GM19035 (cell line): ENCODE results near the gene TCTN1.

Experiments
- ATAC-seq: cut with Tn5 transposase; IDR thresholded peaks from one replicate; pipeline ENCODE4 v1.9.1; 2021; ENCODE audit not compliant: unreplicated experiment

The TCTN1 gene

GRCh38 chr12:110677982-110678381 lies 64.1 kb downstream of the TCTN1 start:
- ATAC-seq = no peak

- ATAC-seq = no peak
Measured at GRCh38 chr12:110679201-110679600, 65.3 kb downstream of the TCTN1 start.

- ATAC-seq = no peak
Measured at GRCh38 chr12:110680032-110680431, 66.1 kb downstream of the TCTN1 start.

DNA sequence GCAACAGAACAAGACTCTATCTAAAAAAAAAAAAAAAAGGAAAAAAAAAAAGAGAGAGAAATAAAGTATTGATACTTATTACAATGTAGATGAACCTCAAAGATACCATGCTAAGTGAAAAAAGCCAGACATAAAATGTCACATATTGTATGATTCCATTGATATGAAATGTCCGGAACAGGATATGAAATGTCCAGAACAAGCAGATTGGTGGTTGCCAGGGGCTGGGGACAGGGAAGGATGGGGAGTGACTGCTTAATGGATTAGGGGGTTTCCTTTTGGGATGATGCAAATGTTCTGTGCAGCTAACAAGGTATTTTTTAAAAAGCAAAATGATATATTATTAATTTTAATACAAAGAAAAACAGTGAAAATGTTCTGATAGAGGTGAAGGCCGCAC lies 70.0 kb downstream of the TCTN1 start:
- ATAC-seq = no peak

DNA sequence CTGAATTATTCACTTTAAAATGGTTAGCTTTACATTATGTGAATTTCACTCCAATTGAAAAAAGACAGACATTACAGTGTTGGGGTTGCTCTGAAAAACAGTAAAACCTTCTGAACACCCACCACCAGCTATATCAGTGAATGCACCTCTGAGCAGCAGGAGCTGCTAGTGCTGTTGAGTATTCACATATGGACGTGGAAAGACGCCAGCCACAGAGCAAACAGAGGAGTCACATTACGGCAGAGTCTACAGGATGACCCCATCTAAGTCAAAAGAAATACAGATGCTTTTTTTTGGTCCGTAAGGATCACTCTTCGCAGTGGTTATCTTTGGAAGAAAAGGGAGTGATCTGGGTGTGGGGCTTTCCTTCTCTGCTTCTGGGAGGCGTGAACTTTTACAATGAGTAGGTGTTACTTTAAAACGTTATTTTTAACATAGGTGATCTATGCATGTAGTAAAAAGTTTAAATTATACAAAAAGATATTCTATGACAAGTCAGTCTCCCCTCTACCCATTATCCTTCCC lies 70.4 kb downstream of the TCTN1 start:
- ATAC-seq = no peak

DNA sequence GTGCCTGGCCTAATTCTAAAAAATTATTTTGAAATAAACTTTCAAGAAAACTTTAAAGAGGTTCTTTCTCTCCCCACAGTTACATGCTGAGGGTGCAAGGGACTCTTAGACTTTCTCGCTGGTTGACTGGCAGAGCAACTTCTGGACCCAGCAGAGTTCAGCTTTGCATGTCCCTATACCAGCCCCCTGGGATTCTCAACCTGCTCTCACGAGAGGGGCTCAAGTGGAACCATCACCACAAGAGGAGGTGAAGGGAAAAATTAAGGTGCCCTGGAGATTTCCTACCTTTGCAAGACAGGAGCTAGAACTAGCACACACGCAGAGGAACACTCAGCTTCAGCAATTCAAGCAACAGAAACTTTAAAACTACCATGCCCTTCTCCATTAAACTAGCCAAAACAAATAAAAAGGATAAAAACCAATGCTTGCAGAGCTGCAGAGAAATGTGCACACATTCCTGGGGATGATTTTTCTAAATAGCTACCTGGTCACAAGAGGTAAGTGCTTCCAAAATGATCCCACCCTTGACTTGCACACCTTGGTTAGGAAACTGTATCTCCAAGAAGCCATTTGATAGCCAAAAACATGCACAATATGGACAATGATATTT lies 72.5 kb downstream of the TCTN1 start:
- ATAC-seq = no peak

DNA sequence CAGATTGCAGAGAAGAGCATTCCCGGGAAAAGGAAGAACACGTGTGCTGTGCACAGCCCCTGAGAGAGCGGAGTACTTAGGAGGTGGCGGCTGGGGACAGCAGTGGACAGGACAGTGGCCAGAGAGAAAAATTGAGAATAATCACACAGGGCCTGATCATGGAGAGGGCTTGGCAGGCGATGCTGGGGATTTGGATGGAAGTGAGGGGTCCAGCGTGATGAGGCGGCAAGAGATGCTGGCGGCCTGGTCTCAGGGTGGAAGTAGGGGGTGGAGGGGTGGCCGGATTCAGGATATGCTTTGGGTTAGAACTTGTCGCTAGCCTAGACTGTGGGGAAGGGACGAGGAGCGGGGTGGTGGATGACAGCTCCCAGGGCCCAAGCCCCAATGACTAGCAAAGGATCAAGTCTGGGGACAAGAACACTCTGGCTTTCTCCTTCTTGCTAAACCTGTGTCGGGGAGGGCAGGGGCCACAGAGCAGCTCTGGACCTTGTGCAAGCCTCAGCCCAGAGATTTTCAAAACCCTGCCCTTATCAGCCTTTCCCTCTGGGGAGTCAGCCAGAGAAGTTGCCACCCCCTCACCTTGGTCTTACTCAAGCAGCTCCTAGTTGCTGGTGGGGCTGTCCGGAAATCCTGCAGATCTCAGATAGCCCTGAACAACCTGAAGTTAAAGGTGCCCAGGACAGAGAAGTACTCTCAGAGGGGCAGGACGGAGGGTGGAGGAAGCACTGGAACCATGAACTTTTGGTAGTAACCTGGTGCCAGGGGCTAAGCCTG lies 73.7 kb downstream of the TCTN1 start:
- ATAC-seq = no peak

- peak; percentile 34 for ATAC-seq
Measured at GRCh38 chr12:110688446-110689280, 74.7 kb downstream of the TCTN1 start, which contains the start of gene HVCN1. TSS of gene HVCN1 (minus strand) at chr12:110689115. CDS start at chr12:110683245, 5,870 bp downstream.

- ATAC-seq = peak; percentile 48
Measured at GRCh38 chr12:110689281-110690126, 75.6 kb downstream of the TCTN1 start.

GRCh38 chr12:110690127-110690430 lies 76.2 kb downstream of the TCTN1 start:
- no peak for ATAC-seq

DNA sequence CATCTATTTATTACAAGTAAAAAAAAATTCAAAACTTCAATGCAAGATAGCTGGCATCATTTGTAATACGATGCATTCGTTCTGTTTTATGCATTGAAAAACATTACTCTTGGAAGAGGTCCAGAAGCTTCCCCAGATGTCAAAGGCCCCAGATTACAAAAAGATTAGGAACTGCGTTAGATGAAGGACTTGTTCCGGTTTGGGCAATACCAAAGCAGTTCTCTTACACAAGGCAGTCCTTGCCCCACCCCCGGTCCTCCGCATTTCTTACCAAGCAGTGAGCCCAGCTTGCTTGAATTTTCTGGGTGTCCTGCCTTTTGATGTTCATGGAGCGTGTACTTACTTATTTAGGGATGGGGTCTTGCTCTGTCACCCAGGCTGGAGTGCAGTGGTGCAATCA lies 79.8 kb downstream of the TCTN1 start:
- ATAC-seq = no peak

DNA sequence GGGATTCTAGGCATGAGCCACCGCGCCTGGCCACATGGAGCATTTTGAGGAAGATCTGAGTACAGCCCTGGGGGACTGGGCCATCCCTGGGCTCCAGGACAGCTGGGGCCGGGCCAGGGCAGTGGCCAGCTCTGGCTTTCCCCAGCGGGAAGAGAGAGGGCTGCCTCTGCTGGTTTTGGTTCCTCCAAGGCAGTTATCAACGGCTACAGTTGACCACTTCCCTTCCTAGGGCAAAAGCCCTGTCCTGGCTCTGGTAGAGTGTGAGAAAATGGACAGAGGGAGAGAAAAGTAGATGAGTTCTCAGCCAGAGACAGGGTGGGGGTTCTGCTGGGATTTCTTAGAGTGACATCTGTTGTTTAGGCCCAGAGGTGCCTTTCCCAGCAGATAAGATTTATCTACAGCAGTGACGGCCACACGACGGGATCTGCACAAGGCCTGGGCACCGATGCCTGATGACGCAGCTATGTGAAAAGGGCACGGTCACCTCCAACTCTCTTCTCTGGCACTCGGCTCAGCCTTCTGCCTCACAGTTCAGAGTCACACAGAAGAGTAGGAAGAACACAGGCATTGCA lies 80.5 kb downstream of the TCTN1 start:
- no peak for ATAC-seq

DNA sequence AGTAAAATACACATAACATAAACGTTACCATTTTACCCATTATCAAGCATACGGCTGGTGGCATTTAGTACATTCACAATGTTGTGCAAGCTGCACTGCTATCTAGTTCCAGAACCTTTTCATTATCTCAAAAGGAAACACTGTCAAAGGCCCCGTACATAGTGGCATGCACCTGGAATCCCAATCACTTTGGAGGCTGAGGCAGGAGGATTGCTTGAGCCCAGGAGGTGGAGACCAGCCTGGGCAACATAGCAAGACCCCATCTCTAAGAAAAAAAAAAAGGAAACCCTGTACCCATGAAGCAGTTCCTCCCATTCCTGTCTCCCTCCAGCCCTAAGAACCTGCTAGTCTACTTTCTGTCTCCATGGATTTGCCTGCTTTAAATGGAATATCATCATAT lies 82.4 kb downstream of the TCTN1 start:
- ATAC-seq = no peak

DNA sequence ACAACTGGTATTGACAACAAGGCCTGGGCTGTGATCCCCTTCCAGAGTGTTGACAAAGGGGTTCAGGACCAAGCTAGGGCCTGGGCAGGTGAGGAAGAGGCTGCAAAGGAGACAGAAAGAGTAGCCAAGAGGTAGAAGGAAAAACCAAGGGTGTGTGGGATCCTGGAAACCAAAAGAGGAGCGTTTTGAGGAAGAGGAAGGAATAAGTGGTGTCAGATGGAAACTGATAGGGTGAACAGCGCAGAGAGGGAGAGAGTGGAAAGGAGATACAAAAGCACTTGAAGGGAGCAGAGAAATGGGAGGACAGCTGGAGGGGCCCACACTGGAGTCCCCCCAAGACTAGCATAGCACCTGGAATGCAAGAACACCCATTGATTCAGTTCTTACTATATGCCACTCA lies 83.3 kb downstream of the TCTN1 start:
- ATAC-seq = no peak

- ATAC-seq = peak; percentile 88
Measured at GRCh38 chr12:110698171-110698902, 84.4 kb downstream of the TCTN1 start.
